SKM-1 treated with dmso at 0.1 percent for 144 hours (cell line): ENCODE data around the gene BARX2.

Experiments
- DNase-seq: peaks from one replicate; lab custom pipeline; 2025; ENCODE audit not compliant: unreplicated experiment; lab: John Stamatoyannopoulos, UW

The BARX2 gene

GRCh38 chr11:129435499-129436245, 60.0 kb downstream of the BARX2 start:
- DNase-seq: no peak

DNA sequence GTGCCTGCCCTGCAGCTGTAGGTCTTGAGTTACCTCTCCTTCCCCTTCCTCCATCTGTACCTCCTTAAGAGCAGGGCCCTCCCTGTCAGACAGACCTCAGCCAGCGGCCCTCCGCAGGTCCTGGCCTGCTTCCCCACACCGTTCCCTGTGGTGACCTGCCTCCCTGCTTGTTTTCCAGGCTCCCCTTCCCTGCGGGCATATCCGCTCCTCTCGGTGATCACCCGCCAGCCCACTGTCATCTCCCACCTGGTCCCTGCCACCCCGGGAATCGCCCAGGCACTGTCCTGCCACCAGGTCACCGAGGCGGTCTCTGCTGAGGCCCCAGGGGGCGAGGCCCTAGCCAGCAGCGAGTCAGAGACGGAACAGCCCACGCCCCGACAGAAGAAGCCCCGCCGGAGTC, 60.9 kb downstream of the BARX2 start:
- no peak for DNase-seq

DNA sequence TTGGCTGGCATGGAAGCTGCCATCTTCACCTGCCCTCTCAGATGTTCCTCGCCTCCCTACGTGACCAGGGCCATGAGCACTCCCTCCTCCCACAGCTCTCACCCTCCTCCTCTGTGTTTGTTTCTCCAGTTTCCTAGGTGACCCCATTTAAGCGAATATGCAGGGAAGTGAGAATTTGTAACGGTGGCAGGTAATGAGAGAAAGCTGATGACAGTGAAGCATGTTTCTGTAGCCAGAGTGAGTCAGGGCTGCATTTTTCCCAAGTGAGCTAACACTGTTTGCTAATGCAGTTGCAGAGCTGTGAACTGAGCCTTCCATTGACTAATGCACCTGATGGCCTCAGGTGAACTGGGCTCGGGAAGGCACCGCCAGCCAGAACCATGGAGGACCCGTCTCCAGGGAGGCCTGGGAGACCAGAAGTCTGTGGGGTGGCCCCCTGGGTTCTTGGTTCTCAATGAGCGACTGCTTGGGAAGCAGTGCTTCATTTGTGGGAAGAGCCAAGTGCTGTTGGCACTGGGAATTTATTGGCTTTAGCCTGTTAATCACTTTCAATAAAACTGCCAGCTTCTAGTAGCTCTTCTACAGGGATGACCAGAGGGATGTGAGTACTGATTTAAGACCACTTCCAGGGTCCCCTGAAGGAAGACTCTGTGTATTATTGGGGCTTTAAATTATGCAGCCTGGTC, 64.5 kb downstream of the BARX2 start:
- no peak for DNase-seq

DNA sequence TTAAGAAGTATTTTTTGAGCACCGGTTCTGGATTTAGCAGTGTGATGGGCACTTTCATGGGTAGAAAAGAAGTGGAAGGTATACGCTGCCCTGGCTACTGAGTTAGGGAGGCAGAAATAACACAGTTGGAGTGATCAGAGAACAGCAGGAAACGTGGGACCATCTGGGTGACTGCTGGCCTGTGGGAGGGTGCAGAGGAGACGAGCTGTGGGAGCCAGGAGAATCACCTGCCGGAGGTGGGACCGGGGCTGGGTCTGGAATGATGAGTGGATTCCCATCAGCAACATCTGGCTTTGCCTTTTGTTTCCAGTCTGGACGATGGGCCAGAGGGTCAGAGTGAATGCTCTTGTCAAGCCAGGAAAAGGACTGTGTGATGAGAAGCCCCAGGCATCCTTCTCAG, 66.5 kb downstream of the BARX2 start:
- no peak for DNase-seq

DNA sequence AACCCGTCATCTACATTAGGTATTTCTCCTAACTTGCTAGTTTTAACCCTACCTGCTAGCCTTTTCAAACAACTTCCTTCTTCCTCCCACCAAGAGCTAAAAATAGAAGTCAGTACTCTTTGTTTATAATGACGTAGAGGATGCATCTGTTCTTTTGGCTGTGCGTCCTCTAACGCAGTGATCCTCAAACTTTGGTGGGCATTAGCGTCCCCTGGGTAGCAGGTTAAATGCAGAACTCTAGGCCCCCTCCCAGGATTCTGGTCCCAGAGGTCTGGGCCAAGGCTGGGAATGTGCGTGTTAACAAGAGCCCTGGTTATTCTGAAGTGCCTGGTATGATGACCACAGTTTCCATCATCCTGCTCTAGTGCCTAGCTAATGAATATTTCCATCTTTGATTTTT, 67.6 kb downstream of the BARX2 start:
- no peak for DNase-seq

DNA sequence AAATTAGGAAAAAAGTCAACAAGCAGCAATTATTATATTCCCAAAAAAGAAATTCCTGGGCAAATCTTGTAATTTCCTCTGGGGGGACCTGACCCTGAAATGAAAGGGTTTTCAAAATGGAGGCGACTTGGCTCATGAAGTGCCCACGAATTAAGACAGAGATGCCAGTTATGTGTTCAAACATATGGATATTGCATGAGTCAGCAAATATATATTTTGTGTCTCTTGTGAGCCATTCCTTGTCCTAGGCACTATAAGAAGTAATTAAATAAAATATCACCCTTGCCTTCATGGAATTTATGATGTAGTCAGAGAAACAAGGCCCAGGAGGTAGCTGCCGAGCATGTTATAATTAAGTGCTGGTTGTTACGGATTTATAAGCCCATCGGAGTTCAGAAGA, 68.6 kb downstream of the BARX2 start:
- DNase-seq: no peak

- no peak for DNase-seq
These were observed 69.6 kb downstream of the BARX2 start for GRCh38 chr11:129445226-129445625.

GRCh38 chr11:129446572-129446971, 70.9 kb downstream of the BARX2 start:
- DNase-seq: no peak

DNA sequence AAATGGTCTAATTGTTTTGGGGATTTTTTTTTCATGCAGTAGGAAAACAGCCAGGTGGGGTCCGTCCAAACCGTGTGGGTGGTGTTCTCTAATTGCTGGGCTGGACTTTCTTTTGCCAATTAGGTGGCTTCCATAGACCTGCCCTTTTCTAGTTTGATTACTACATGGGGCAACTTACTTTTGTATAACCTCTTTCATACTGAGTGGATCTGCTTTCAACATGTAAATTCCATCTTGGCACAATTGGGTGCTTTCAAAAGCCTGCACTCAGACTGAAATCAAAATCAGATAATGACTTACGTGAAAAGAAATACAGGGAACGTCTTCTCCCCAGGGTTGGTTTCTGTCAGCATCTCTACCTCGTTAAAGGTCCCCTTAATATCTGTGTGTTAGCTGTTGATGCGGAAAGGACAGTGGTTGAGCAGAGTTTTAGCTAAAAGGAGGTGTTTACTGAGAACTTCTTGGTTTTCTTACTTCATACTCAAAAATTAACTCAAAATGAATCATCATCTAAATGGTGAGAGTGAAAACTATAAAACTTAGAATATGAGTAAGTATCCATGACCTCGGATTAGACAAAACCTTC, 72.1 kb downstream of the BARX2 start:
- DNase-seq: no peak

GRCh38 chr11:129451524-129451923, 75.9 kb downstream of the BARX2 start:
- no peak for DNase-seq

GRCh38 chr11:129453293-129453721, 77.7 kb downstream of the BARX2 start:
- no peak for DNase-seq

DNA sequence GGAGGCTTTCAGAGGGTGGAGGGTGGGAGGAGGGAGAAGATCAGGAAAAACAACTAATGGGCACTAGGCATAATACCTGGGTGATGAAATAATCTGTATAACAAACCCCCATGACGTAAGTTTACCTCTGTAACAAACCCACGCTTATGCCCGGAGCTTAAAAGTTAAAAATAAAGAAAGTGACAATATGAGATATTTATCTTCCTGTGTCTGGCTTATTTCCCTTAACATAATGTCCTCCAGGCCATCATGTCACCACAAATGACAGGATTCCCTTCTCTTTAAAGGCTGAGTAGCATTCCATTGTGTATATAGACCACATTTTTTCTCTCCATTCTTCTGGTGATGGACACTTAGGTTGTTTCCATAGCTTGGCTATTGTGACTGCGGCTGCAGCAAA, 79.5 kb downstream of the BARX2 start:
- no peak for DNase-seq

- no peak for DNase-seq
These were observed 80.4 kb downstream of the BARX2 start for GRCh38 chr11:129455756-129456655.

GRCh38 chr11:129457321-129457720, 81.7 kb downstream of the BARX2 start:
- DNase-seq: no peak

GRCh38 chr11:129458278-129458677, 82.6 kb downstream of the BARX2 start:
- DNase-seq: no peak

GRCh38 chr11:129458756-129459535, 83.3 kb downstream of the BARX2 start:
- DNase-seq: no peak

DNA sequence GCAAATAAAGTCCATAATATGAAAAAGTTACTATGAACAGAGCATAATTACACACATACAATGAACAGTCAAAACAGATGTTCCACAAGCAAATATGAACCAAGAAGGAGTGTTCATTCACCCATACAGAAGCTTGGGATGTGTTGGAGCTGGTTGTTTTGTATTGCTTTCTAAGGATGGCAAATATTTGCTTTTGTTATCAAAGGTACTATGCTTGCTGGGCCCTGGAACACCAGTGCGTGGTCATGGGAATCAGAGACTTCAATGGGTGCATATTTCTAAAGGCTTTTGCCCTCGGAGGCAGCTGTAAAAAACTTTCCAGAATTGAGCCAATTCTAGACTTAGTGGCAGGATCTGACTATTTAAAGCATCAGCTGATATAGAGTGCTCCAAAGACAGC, 85.1 kb downstream of the BARX2 start:
- no peak for DNase-seq

- no peak for DNase-seq
These were observed 108.4 kb downstream of the BARX2 start for GRCh38 chr11:129484068-129484467.

GRCh38 chr11:129489249-129489648, 113.6 kb downstream of the BARX2 start:
- no peak for DNase-seq

- DNase-seq: no peak
These were observed 114.4 kb downstream of the BARX2 start for GRCh38 chr11:129490004-129490403.

DNA sequence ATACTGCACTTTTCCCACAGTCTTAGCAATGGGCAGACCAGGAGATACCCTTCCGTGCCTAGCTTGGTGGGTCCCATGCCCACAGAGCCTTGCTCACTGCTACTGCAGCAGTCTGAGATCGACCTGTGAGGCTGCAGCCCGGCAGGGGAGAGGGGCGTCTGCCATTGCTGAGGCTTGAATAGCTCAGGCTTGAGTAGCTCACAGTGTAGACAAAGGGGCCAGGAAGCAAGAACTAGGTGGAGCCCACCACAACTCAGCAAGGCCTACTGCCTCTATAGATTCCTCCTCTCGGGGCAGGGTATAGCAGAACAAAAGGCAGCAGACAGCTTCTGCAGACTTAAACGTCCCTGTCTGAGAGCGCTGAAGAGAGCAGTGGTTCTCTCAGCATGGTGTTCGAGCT, 118.1 kb downstream of the BARX2 start:
- no peak for DNase-seq
